T-helper 17 cell (primary cell): ENCODE results near the gene MGAT5B. TPM values are rescaled to one million over a fixed set of nuclear protein-coding genes. Genes with fewer than 3 reads are reported as not detected.

ENCODE experiments used
- ATAC-seq: fragments of 150-1000 bp; cut with Tn5 transposase; 2 replicates; pipeline ENCODE4 v1.10.0; 2021; ENCODE audit warnings: mild to moderate bottlenecking, moderate library complexity
- DNase-seq, 3 donors: peaks; one replicate each; pipeline versions ENCODE4 v3.0.0 to v3.0.0-alpha.2; 2020 to 2021
- H3K9me3 ChIP-seq: one replicate; pipeline ENCODE4 v1.7.0; 2013; ENCODE audit warnings: low read length, mild to moderate bottlenecking; ENCODE audit not compliant: control insufficient read depth, poor library complexity, severe bottlenecking
- H3K27ac Mint-ChIP-seq: one replicate; pipeline ENCODE4 v1.8.0; 2022; ENCODE audit warnings: mild to moderate bottlenecking, moderate library complexity, mixed read lengths
- H3K27me3 Mint-ChIP-seq: one replicate; pipeline ENCODE4 v1.8.0; 2022; ENCODE audit warnings: mixed read lengths
- H3K36me3 Mint-ChIP-seq: one replicate; pipeline ENCODE4 v1.8.0; 2022; ENCODE audit warnings: low read depth, mixed read lengths
- H3K4me1 Mint-ChIP-seq: one replicate; pipeline ENCODE4 v1.8.0; 2022; ENCODE audit warnings: mild to moderate bottlenecking, mixed read lengths
- H3K4me3 Mint-ChIP-seq: one replicate; pipeline ENCODE4 v1.8.0; 2022; ENCODE audit warnings: mild to moderate bottlenecking, moderate library complexity, mixed read lengths
- total RNA-seq, 4 donors: library from RNA in 2 of 4; stranded (reverse) in 2 of 4; gene quantifications; one replicate each; pipeline ENCODE4 v1.2.3 and lab custom pipeline; 2022 to 2026

MGAT5B gene
- total RNA-seq, 2 donors from 2014 or later = 0.55 to 1.4 TPM

DNA sequence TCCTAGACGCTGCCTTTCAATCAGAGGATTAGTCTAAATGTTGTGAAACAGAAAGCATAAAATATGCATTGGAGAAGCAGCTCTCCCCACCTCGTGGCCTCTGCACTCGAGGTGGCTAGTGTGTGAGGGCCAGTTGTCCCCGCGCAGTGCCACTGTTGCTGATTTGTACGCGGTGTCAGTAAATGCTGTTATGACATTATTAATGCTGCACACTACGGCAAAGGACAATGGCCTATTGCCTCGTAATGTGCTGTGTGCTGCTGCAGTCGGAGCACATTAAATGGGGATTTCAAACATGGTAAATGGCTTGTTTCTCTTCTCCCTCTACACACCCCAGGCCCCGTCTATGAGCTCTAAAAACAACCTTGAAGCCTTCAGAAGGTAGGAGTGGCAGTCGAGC is 5.7 kb upstream of the MGAT5B start:
- DNase-seq (no peak), ATAC-seq (no peak)
- Mint-ChIP-seq H3K36me3 (no peaks in the 10 kb centered on the region), H3K4me3 (no peak overlapping the region), H3K27ac (no peak overlapping the region), H3K27me3 (peaks cover 19% of the 10 kb centered on the region), H3K4me1 (peaks cover 2% of the 10 kb centered on the region)
- H3K9me3 ChIP-seq = no peaks in the 10 kb centered on the region

- H3K9me3 ChIP-seq = no peaks in the 10 kb centered on the region
- ATAC-seq = no peak
- Mint-ChIP-seq H3K27ac (no peak overlapping the region), H3K36me3 (no peaks in the 10 kb centered on the region), H3K4me3 (no peak overlapping the region), H3K4me1 (peaks cover 2% of the 10 kb centered on the region), H3K27me3 (peaks cover 18% of the 10 kb centered on the region)
- DNase-seq = no peak
These were observed 4.2 kb upstream of the MGAT5B start for GRCh38 chr17:76864024-76864423.

DNA sequence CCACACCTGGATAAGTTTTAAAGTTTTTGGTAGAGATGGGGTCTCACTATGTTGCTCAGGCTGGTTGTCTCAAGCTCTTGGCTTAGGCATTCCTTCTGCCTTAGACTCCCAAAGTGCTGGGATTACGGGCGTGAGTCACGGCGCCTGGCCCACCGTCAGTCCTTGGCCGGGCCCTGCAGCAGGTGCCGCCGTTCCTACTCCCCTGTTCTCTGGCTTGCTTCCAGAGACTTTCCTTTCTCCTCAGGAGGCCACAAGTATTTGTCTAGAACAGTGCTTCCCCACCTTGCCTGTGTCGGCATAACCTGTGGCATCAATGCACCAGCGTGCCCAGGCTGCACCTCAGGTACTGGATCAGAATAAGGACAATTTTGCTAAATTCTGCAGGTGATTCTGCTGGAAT is 3.0 kb upstream of the MGAT5B start:
- DNase-seq = no peak
- no peaks in the 10 kb centered on the region for H3K36me3 Mint-ChIP-seq
- peaks cover 17% of the 10 kb centered on the region for H3K27me3 Mint-ChIP-seq
- peaks cover 2% of the 10 kb centered on the region for H3K4me1 Mint-ChIP-seq
- no peak overlapping the region for H3K4me3 Mint-ChIP-seq
- H3K9me3 ChIP-seq = no peaks in the 10 kb centered on the region
- no peak for ATAC-seq
- no peak overlapping the region for H3K27ac Mint-ChIP-seq

GRCh38 chr17:76866203-76866602 is 2.0 kb upstream of the MGAT5B start:
- no peak for ATAC-seq

GRCh38 chr17:76866774-76867577 is 1.2 kb upstream of the MGAT5B start:
- no peak overlapping the region for H3K27ac Mint-ChIP-seq
- no peak for DNase-seq
- peak overlapping the region; percentile 84 for H3K4me3 Mint-ChIP-seq
- no peaks in the 10 kb centered on the region for H3K4me1 Mint-ChIP-seq
- H3K9me3 ChIP-seq = no peaks in the 10 kb centered on the region
- no peaks in the 10 kb centered on the region for H3K36me3 Mint-ChIP-seq
- peaks cover 23% of the 10 kb centered on the region for H3K27me3 Mint-ChIP-seq
- no peak for ATAC-seq

More at GRCh38 chr17:76866203-76866602, 2.0 kb upstream of the MGAT5B start:
- Mint-ChIP-seq H3K4me3 (no peak overlapping the region), H3K27me3 (peaks cover 19% of the 10 kb centered on the region), H3K27ac (no peak overlapping the region), H3K4me1 (peaks cover 2% of the 10 kb centered on the region), H3K36me3 (no peaks in the 10 kb centered on the region)
- H3K9me3 ChIP-seq = no peaks in the 10 kb centered on the region
- DNase-seq = no peak

- H3K4me3 Mint-ChIP-seq = peak overlapping the region; percentile 84
- peaks cover 23% of the 10 kb centered on the region for H3K27me3 Mint-ChIP-seq
- no peak for DNase-seq
- peaks cover 4% of the 10 kb centered on the region for H3K4me1 Mint-ChIP-seq
- no peaks in the 10 kb centered on the region for H3K9me3 ChIP-seq
- ATAC-seq = no peak
- H3K27ac Mint-ChIP-seq = no peak overlapping the region
- H3K36me3 Mint-ChIP-seq = no peaks in the 10 kb centered on the region
These were observed 527 bp upstream of the MGAT5B start for GRCh38 chr17:76867578-76868175.

GRCh38 chr17:76868669-76869495 is 678 bp downstream of the MGAT5B start:
- Mint-ChIP-seq H3K27ac (no peak overlapping the region), H3K27me3 (peaks cover 25% of the 10 kb centered on the region), H3K4me3 (peak overlapping the region; percentile 66), H3K4me1 (peaks cover 6% of the 10 kb centered on the region), H3K36me3 (no peaks in the 10 kb centered on the region)
- ATAC-seq = peak; percentile 35
- no peaks in the 10 kb centered on the region for H3K9me3 ChIP-seq
- DNase-seq = no peak

DNA sequence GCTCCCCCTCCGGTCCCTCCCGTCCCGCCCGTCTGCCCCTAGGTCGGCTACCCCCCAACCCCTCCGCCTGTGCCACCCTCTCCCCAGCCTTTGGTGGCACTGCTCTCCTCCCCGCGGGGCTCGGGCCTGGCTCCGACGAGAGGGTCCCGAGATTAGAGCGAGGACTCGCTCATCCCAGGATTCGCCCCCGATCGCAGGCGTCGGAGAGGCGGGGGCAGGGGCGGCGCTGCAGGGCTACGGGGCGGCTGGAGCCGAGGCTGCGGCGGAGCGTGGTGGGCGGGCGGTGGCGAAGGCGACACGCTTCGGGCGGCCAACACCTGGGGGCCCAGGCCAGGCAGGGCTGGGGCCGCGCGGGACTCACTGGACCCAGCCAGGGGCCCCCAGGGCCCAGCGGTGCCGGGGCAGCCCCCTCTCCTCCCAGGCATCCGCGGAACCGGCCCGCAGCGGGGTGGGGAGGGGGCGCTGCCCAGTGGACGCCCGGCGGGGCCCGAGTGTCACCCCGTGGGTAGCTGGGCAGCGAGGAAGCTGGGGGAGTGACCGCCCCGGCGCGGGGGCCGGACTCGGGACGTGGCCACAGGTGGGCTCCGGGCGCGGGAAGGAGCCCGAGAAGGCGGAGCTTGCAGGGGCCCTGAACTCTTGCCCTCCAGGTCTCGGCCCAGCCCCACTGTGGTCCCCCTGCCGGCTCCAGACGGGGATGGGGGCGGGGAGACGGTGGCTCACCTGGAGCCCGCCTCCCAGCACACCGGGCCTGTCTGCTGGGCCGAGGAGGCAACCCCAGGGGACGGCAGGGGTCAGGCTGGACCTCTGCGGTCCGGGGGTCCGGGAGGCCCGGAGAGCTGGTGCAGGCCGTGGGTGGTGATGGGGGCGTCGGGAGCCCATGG is 1.5 kb downstream of the MGAT5B start:
- no peaks in the 10 kb centered on the region for H3K36me3 Mint-ChIP-seq
- peak overlapping the region; percentile 73 for H3K4me3 Mint-ChIP-seq
- H3K9me3 ChIP-seq = no peaks in the 10 kb centered on the region
- no peak overlapping the region for H3K27ac Mint-ChIP-seq
- peaks cover 27% of the 10 kb centered on the region for H3K27me3 Mint-ChIP-seq
- DNase-seq (no peak), ATAC-seq (no peak)
- H3K4me1 Mint-ChIP-seq = peaks cover 6% of the 10 kb centered on the region

- DNase-seq (no peak), ATAC-seq (no peak)
- H3K9me3 ChIP-seq = no peaks in the 10 kb centered on the region
- peaks cover 6% of the 10 kb centered on the region for H3K4me1 Mint-ChIP-seq
- H3K27me3 Mint-ChIP-seq = peaks cover 25% of the 10 kb centered on the region
- no peaks in the 10 kb centered on the region for H3K36me3 Mint-ChIP-seq
- peak overlapping the region; percentile 73 for H3K4me3 Mint-ChIP-seq
- H3K27ac Mint-ChIP-seq = no peak overlapping the region
These were observed 2.1 kb downstream of the MGAT5B start for GRCh38 chr17:76870377-76870714.

DNA sequence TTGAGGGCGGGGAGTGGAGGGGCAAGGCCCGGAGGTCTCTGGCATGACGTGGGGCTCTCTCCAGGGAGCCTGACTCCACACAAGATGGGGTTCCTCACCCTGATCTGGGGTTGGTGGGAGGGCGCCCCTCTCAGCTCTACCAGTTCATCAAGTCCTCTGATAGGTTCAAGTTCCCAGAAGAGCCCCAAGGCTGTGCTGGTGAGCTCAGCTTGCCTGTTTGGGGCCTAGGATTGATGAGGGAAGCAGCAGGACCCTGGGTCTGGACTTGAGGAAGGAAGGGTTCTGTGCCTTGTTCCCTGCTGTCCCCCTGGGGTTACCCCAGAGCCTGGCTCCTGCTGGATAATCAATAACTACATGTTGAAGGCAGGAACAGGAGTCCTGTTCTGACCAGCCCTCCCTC is 3.5 kb downstream of the MGAT5B start:
- Mint-ChIP-seq H3K27ac (no peak overlapping the region), H3K27me3 (peaks cover 21% of the 10 kb centered on the region), H3K4me3 (no peak overlapping the region), H3K36me3 (peaks cover 2% of the 10 kb centered on the region), H3K4me1 (peaks cover 6% of the 10 kb centered on the region)
- H3K9me3 ChIP-seq = no peaks in the 10 kb centered on the region
- ATAC-seq (no peak), DNase-seq (no peak)

DNA sequence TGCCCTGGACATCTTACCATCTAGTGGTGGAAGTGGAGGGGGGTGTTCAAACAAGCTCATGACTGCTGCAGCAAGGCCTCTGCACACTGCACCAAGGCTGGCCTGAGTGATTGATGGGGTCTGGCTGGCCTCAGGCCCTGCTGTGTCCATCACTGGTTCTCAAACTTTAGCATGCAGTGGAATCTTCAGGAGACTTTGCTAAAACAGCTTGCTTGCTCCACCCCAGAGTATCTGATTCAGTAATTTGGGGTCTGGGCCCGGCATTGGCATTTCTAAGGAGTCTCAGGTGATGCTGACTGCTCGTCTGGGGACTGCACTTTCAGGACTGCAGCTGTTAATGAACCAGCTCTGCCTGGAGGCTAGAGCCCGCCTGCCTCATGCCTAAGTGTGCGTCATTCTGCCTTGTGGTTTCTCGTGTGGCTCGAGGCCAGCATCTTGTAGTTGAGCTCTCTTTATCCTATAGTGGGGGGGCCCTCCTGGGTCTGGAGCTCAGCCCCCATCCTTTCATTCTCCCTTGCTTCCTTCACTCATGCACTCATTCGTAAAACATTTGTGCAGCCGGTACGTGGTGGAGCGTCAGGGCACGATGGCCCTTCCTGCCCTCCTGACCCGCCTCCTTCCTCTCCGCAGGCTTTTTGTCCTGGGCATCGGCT is 4.1 kb downstream of the MGAT5B start:
- ATAC-seq (peak; percentile 19), DNase-seq (no peak)
- Mint-ChIP-seq H3K4me1 (peaks cover 6% of the 10 kb centered on the region), H3K27ac (no peak overlapping the region), H3K36me3 (peaks cover 2% of the 10 kb centered on the region), H3K27me3 (peaks cover 15% of the 10 kb centered on the region), H3K4me3 (no peak overlapping the region)
- H3K9me3 ChIP-seq = no peaks in the 10 kb centered on the region

DNA sequence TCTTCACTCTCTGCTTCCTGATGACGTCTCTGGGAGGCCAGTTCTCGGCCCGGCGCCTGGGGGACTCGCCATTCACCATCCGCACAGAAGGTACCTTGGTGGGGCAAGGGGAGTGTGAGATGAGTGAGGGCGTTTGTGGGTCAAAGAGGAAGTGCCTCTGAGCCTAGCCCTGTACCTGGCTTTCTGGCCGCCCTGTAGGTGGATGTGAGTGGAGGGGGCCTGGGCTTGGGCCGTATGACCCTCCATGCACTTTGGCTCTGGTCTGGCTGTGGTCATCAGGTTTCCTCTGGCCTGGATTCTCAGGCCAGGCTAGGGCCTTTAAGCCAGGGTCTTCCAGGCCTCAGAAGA is 4.6 kb downstream of the MGAT5B start:
- Mint-ChIP-seq H3K27me3 (peaks cover 15% of the 10 kb centered on the region), H3K4me3 (no peak overlapping the region), H3K27ac (no peak overlapping the region), H3K4me1 (peaks cover 6% of the 10 kb centered on the region), H3K36me3 (peaks cover 2% of the 10 kb centered on the region)
- no peak for ATAC-seq
- no peaks in the 10 kb centered on the region for H3K9me3 ChIP-seq
- no peak for DNase-seq
